CD4-positive, alpha-beta memory T cell (primary cell): Measurements from ENCODE around the gene INPP5A. TPM values are rescaled to one million over a fixed set of nuclear protein-coding genes. Genes with fewer than 3 reads are reported as not detected.

ENCODE experiments used
- CTCF ChIA-PET: fragments of 350-600 bp; sonication (Branson Sonifier 250); formaldehyde crosslinking; loops from one replicate; lab custom pipeline; 2021; ENCODE audit warnings: inconsistent platforms; ENCODE audit not compliant: partially characterized antibody; lab: Charles Lee
- POLR2A ChIA-PET: fragments of 350-600 bp; sonication (Branson Sonifier 250); formaldehyde crosslinking; loops from one replicate; lab custom pipeline; 2021; ENCODE audit not compliant: partially characterized antibody; lab: Charles Lee
- DNase-seq, 5 donors: peaks; one replicate each; pipeline versions ENCODE4 v3.0.0 to v3.0.0-alpha.2; 2020 to 2022; ENCODE audit warnings: mixed read lengths in 1 of 5
- H3K27ac ChIP-seq: one replicate; pipeline ENCODE4 v1.7.0; 2013; ENCODE audit warnings: low read depth, low read length
- H3K27me3 ChIP-seq: 2 replicates; pipeline ENCODE4 v1.7.0; 2013; ENCODE audit warnings: mild to moderate bottlenecking, low read length, moderate library complexity; ENCODE audit not compliant: insufficient read depth
- H3K36me3 ChIP-seq: 2 replicates; pipeline ENCODE4 v1.7.0; 2013; ENCODE audit warnings: mild to moderate bottlenecking, low read length, moderate library complexity; ENCODE audit not compliant: insufficient read depth
- H3K4me1 ChIP-seq: 2 replicates; pipeline ENCODE4 v1.7.0; 2013; ENCODE audit warnings: mild to moderate bottlenecking, low read length, moderate library complexity; ENCODE audit not compliant: insufficient read depth
- H3K4me3 ChIP-seq, 2 donors: one replicate each; pipeline ENCODE4 v1.7.0; 2013; ENCODE audit warnings: low read length in 2 of 2, mild to moderate bottlenecking in 1 of 2
- H3K9me3 ChIP-seq, 2 donors: one replicate each; pipeline ENCODE4 v1.7.0; 2013; ENCODE audit warnings: low read length in 2 of 2, control low read depth in 1 of 2; ENCODE audit not compliant: control insufficient read depth in 1 of 2
- H3K27ac Mint-ChIP-seq, 7 donors: one replicate each; pipeline ENCODE4 v1.8.0; 2020 to 2021; ENCODE audit warnings: mixed read lengths in 7 of 7, mild to moderate bottlenecking in 6 of 7, inconsistent platforms in 3 of 7, moderate library complexity in 3 of 7
- H3K27me3 Mint-ChIP-seq, 2 donors: one replicate each; pipeline ENCODE4 v1.8.0; 2020 to 2021; ENCODE audit warnings: mixed read lengths in 2 of 2
- H3K36me3 Mint-ChIP-seq, 2 donors: one replicate each; pipeline ENCODE4 v1.8.0; 2020 to 2021; ENCODE audit warnings: mixed read lengths in 2 of 2, inconsistent platforms in 1 of 2, mild to moderate bottlenecking in 1 of 2
- H3K4me1 Mint-ChIP-seq, 4 donors: one replicate each; pipeline ENCODE4 v1.8.0; 2020 to 2021; ENCODE audit warnings: mixed read lengths in 4 of 4, mild to moderate bottlenecking in 1 of 4
- H3K4me3 Mint-ChIP-seq, 8 donors: one replicate each; pipeline ENCODE4 v1.8.0; 2020 to 2021; ENCODE audit warnings: mixed read lengths in 8 of 8, mild to moderate bottlenecking in 7 of 8, moderate library complexity in 6 of 8, inconsistent platforms in 3 of 8
- H3K9me3 Mint-ChIP-seq, 8 donors: one replicate each; pipeline ENCODE4 v1.8.0; 2020 to 2021; ENCODE audit warnings: mixed read lengths in 8 of 8, mild to moderate bottlenecking in 5 of 8, inconsistent platforms in 3 of 8, moderate library complexity in 1 of 8
- intact Hi-C: fragments of 100-400 bp; cut with micrococcal nuclease; formaldehyde crosslinking; loops from one replicate; pipeline ENCODE4 v1.15.1; 2023
- polyA plus RNA-seq, 2 donors: library from polyadenylated mRNA; unstranded; fragments of 300-500 nt; fragmentation: Illumina TruSeq; gene quantifications; one replicate each; pipeline ENCODE4 v1.2.3, GENCODE V29; 2021
- total RNA-seq, 2 experiments: library from RNA; stranded (reverse); gene quantifications; one replicate each; pipeline ENCODE4 v1.2.3, GENCODE V29; 2021

The INPP5A gene
- total and polyA plus RNA-seq, 4 experiments from 2014 or later = 0.61 to 19.3 (median 10.8) TPM

DNA sequence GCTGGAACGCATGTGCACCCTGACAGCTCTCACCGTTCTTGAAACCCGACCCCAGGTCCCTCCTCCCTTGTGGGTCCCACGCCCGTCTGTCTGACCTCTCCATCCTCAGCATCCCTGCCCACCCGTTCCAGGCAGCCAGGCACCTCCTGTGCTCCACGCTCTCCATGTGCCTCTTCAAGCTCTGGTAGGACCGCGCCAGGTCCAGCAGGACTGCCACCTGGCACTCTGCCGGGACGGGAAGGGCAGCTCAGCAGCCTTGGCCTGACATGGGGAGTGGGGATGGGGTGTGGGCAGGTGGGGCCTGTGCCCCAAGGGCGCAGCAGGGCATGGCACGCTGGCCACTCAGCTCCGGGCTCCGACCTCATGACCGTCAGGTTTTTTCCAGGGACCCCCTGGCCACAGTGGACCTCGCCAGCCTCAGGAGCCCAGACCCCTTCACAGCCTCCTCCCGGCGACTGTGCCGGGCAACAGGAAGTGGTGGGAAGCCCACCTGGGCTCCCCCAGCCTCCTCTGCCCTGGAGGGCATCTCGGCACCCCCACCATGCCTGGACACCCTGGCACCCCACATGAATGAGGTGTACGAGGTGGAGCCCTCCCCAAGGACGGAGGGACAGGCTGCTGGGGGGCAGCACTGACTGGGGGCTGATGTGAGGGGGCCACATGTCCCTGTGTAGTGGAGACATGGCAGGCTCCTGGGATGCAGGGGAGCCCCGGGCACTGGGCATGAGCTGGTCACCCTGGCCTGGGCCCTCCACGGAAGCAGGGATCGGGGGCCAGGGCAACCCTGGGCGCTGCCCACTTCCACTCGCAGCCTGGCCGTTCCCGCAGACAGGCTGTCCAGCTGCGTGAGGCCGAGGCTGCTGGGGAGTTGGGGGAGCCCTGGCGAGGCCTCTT lies 273.5 kb downstream of the INPP5A start:
- DNase-seq = no peak
- CTCF ChIA-PET = no interaction called here

DNA sequence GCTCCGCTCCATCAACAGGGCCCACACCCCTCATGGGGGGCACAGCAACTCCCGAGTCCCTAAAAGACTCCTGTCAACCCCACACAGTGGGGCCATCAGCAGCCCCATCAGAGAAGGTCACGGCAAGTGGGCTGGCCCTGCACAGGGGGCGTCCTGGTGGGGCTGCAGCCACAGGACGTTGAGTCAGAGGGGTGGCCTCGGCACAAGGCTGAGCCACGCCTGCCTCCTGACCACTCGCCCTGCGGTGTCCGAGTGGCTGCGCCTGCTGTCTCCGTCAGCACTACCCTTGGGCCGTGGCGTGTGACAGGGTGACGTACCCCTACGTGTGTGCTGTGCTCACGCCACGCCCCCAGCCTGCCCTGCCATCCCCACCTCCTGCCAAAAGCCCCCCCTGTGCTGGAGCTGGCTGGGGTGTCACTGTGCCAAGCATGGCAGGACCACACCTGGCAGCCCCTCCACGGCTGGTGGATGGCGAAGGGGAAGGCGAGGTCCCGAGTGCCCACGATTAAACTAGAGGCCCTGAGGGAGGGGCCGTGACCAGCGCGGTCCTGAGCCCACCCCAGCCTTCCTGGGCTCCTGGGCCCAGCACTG lies 274.4 kb downstream of the INPP5A start:
- no peaks in the 10 kb centered on the region for H3K27me3 ChIP-seq
- H3K4me1 ChIP-seq = no peaks in the 10 kb centered on the region
- Mint-ChIP-seq H3K9me3 (peaks cover 0 to 1% (median 0%) of the 10 kb centered on the region in 8 donors), H3K27me3 (peaks cover 1 to 10% of the 10 kb centered on the region in 2 donors), H3K4me3 (no peak overlapping the region), H3K36me3 (no peaks in the 10 kb centered on the region), H3K4me1 (no peaks in the 10 kb centered on the region), H3K27ac (no peak overlapping the region)
- H3K4me3 ChIP-seq = no peak overlapping the region
- no peak overlapping the region for H3K27ac ChIP-seq
- intact Hi-C loops = no loop called here
- DNase-seq = no peak
- ChIA-PET CTCF (no interaction called here), POLR2A (no interaction called here)
- no peaks in the 10 kb centered on the region for H3K36me3 ChIP-seq
- H3K9me3 ChIP-seq = no peaks in the 10 kb centered on the region

More for the DNA sequence above, 273.5 kb downstream of the INPP5A start:
- Histone ChIP-seq H3K27ac (no peak overlapping the region), H3K27me3 (no peaks in the 10 kb centered on the region), H3K36me3 (no peaks in the 10 kb centered on the region), H3K9me3 (no peaks in the 10 kb centered on the region), H3K4me3 (no peak overlapping the region), H3K4me1 (no peaks in the 10 kb centered on the region)
- Mint-ChIP-seq H3K36me3 (no peaks in the 10 kb centered on the region), H3K4me3 (no peak overlapping the region), H3K27me3 (peaks cover 0 to 5% of the 10 kb centered on the region in 2 donors), H3K27ac (no peak overlapping the region), H3K4me1 (no peaks in the 10 kb centered on the region), H3K9me3 (peaks cover 0 to 1% (median 0%) of the 10 kb centered on the region in 8 donors)
- intact Hi-C loops = no loop called here
- POLR2A ChIA-PET = no interaction called here

DNA sequence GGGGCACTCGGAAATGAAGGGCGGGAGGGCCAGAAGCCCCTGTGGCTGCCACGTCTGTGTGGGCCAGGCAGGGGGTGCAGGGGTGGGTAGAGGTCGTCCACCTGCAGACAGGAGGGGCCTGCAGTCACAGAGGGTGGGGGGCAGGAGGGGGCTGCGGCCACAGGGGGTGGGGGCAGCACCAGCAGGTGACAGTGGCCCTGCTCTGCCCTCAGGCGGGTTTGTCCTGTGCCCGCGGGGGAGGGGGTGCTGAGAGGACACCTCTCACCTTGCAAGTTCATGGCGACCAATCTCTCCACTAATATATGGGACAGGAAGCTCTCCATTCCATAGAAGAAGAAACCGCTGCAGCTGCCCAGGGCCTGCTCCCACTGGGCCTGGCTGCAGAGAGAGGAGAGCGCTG lies 274.9 kb downstream of the INPP5A start:
- intact Hi-C loops = no loop called here
- Histone ChIP-seq H3K4me1 (no peaks in the 10 kb centered on the region), H3K36me3 (no peaks in the 10 kb centered on the region), H3K4me3 (no peak overlapping the region), H3K27me3 (no peaks in the 10 kb centered on the region), H3K27ac (no peak overlapping the region), H3K9me3 (no peaks in the 10 kb centered on the region)
- Mint-ChIP-seq H3K9me3 (peaks cover 0 to 1% (median 0%) of the 10 kb centered on the region in 8 donors), H3K36me3 (no peaks in the 10 kb centered on the region), H3K4me3 (no peak overlapping the region), H3K27ac (no peak overlapping the region), H3K4me1 (no peaks in the 10 kb centered on the region), H3K27me3 (peaks cover 4 to 10% of the 10 kb centered on the region in 2 donors)
- no peak for DNase-seq
- CTCF ChIA-PET = no interaction called here
- POLR2A ChIA-PET = no interaction called here

DNA sequence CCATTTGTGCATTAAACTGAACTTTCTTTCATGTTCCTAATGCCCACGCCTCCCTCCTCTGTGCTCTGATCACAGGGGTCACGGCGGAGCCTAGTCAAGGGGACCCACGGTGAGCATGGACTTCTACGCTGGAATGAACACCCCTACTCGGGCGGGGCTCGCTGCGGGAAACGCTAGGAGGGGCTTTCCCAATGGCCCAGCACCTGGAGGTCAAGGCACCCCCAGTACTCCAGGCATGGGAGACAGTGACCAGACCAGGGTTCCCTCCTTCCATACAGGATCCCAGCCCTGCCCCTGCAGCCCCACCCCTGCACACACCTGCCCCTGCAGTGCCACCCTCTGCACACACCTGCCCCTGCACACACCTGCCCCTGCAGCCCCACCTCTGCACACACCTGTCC lies 275.4 kb downstream of the INPP5A start:
- Histone ChIP-seq H3K27me3 (no peaks in the 10 kb centered on the region), H3K4me3 (no peak overlapping the region), H3K36me3 (no peaks in the 10 kb centered on the region), H3K27ac (no peak overlapping the region), H3K9me3 (no peaks in the 10 kb centered on the region), H3K4me1 (no peaks in the 10 kb centered on the region)
- H3K4me3 Mint-ChIP-seq = no peak overlapping the region
- POLR2A ChIA-PET = no interaction called here
- intact Hi-C loops = no loop called here
- CTCF ChIA-PET = no interaction called here
- no peak for DNase-seq
- H3K9me3 Mint-ChIP-seq = peaks cover 0 to 1% (median 0%) of the 10 kb centered on the region in 8 donors
- peaks cover 6 to 10% of the 10 kb centered on the region in 2 donors for H3K27me3 Mint-ChIP-seq
- H3K27ac Mint-ChIP-seq = no peak overlapping the region
- no peaks in the 10 kb centered on the region for H3K4me1 Mint-ChIP-seq
- no peaks in the 10 kb centered on the region for H3K36me3 Mint-ChIP-seq

DNA sequence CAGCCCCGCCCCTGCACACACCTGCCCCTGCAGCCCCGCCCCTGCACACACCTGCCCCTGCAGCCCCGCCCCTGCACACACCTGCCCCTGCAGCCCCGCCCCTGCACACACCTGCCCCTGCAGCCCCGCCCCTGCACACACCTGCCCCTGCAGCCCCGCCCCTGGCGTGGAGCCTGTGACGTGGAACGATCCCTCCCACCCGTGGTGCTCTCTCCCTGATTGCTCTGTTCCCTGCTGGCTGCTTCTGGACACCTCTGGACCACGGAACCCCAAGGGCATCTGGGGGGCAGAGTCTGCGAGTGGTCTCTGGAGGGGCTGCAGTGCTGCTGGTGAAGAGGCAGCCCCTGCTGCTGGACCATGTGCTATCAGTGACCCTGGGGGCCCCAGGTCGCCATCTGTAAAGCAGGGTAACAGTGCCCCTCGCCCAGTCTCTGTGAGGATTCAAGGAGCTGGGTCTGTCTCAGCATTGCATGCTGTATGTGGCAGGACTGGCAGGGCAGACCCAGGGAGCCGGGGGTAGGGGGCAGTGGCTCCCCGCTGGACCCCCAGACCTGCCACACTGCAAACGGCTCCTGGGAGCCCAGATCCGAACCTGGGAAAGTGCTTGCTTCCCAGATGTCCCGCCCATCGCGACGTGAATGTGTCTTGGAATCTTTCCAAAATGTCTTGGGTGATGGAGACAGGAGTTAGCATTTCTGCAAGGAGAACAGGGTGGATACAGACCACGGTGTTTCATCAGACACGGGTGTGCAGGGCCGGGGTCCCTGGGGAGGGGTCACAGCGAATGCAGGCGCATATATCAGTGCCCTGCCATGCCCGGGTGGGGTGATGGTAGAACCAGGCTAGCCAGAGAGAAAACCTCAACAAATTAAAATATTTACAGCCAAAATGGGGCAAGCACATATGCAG lies 276.2 kb downstream of the INPP5A start:
- intact Hi-C loops = no loop called here
- no peak overlapping the region for H3K4me3 Mint-ChIP-seq
- no peaks in the 10 kb centered on the region for H3K36me3 Mint-ChIP-seq
- H3K27me3 Mint-ChIP-seq = peaks cover 7 to 10% of the 10 kb centered on the region in 2 donors
- H3K4me3 ChIP-seq = no peak overlapping the region
- no peak overlapping the region for H3K27ac ChIP-seq
- no peak overlapping the region for H3K27ac Mint-ChIP-seq
- H3K4me1 Mint-ChIP-seq = no peaks in the 10 kb centered on the region
- peaks cover 0 to 1% (median 0%) of the 10 kb centered on the region in 8 donors for H3K9me3 Mint-ChIP-seq
- H3K9me3 ChIP-seq = no peaks in the 10 kb centered on the region
- CTCF ChIA-PET = no interaction called here
- H3K27me3 ChIP-seq = no peaks in the 10 kb centered on the region
- no peaks in the 10 kb centered on the region for H3K4me1 ChIP-seq
- no peaks in the 10 kb centered on the region for H3K36me3 ChIP-seq
- POLR2A ChIA-PET = no interaction called here
- DNase-seq = no peak

DNA sequence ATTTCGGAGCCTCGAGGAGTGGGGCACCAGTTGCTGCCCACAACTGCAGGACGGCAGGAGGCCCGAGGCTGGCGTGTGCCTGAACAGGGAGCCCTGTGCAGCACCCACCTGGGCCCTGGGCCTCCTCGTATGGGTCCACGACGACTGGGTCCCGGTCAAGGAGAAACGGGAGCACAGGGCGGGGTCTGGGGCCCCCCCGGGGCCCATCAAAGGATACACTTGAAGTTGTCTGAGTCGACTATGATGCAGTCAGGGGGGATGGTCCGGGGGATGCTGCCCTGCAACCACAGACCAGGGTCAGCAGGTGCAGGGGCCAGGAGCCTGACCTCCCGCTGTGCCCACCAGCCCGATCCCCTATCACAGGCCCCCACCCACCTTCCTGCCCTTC lies 276.9 kb downstream of the INPP5A start:
- ChIA-PET POLR2A (no interaction called here), CTCF (no interaction called here)
- H3K27ac Mint-ChIP-seq = no peak overlapping the region
- peaks cover 0 to 1% (median 0%) of the 10 kb centered on the region in 8 donors for H3K9me3 Mint-ChIP-seq
- H3K4me3 Mint-ChIP-seq = no peak overlapping the region
- H3K36me3 Mint-ChIP-seq = no peaks in the 10 kb centered on the region
- no peaks in the 10 kb centered on the region for H3K27me3 ChIP-seq
- H3K36me3 ChIP-seq = no peaks in the 10 kb centered on the region
- no peaks in the 10 kb centered on the region for H3K4me1 Mint-ChIP-seq
- peaks cover 7 to 10% of the 10 kb centered on the region in 2 donors for H3K27me3 Mint-ChIP-seq
- DNase-seq = no peak
- H3K4me1 ChIP-seq = no peaks in the 10 kb centered on the region
- intact Hi-C loops = no loop called here
- H3K4me3 ChIP-seq = no peak overlapping the region
- H3K27ac ChIP-seq = no peak overlapping the region
- H3K9me3 ChIP-seq = no peaks in the 10 kb centered on the region
